AG04449 (cell line): ENCODE measurements around the gene GOLGA1.
A peak's percentile ranks its signal among the peaks of the same experiment; 100 is the strongest.

Experiments used
- CTCF ChIA-PET: fragments of 350-600 bp; formaldehyde crosslinking; extraction: SDS; loops from one replicate; lab custom pipeline; 2021; ENCODE audit warnings: antibody characterized with exemption; lab: Yijun Ruan, JAX
- POLR2A ChIA-PET: fragments of 400-600, 350-600 bp; formaldehyde crosslinking; extraction: SDS; loops from one replicate; lab custom pipeline; 2020; ENCODE audit warnings: antibody characterized with exemption, inconsistent platforms; lab: Yijun Ruan, JAX
- DNase-seq: peaks from one replicate; pipeline ENCODE4 v3.0.0-alpha.2; 2010; ENCODE audit warnings: low read depth, low spot score
- H3K4me3 ChIP-seq: 2 replicates; pipeline ENCODE4 v1.5.1; 2011; ENCODE audit warnings: low read depth, mild to moderate bottlenecking, control low read depth, low read length
- TF ChIP-seq, protein P1 (sequence below): IDR thresholded peaks from one replicate; pipeline ENCODE4 v1.5.1; 2011; ENCODE audit warnings: mild to moderate bottlenecking, moderate library complexity, low read length, control low read depth, inconsistent platforms; ENCODE audit not compliant: insufficient read depth; ENCODE audit errors: missing control alignments

Gene GOLGA1, protein sequence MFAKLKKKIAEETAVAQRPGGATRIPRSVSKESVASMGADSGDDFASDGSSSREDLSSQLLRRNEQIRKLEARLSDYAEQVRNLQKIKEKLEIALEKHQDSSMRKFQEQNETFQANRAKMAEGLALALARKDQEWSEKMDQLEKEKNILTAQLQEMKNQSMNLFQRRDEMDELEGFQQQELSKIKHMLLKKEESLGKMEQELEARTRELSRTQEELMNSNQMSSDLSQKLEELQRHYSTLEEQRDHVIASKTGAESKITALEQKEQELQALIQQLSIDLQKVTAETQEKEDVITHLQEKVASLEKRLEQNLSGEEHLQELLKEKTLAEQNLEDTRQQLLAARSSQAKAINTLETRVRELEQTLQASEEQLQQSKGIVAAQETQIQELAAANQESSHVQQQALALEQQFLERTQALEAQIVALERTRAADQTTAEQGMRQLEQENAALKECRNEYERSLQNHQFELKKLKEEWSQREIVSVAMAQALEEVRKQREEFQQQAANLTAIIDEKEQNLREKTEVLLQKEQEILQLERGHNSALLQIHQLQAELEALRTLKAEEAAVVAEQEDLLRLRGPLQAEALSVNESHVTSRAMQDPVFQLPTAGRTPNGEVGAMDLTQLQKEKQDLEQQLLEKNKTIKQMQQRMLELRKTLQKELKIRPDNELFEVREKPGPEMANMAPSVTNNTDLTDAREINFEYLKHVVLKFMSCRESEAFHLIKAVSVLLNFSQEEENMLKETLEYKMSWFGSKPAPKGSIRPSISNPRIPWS

DNA sequence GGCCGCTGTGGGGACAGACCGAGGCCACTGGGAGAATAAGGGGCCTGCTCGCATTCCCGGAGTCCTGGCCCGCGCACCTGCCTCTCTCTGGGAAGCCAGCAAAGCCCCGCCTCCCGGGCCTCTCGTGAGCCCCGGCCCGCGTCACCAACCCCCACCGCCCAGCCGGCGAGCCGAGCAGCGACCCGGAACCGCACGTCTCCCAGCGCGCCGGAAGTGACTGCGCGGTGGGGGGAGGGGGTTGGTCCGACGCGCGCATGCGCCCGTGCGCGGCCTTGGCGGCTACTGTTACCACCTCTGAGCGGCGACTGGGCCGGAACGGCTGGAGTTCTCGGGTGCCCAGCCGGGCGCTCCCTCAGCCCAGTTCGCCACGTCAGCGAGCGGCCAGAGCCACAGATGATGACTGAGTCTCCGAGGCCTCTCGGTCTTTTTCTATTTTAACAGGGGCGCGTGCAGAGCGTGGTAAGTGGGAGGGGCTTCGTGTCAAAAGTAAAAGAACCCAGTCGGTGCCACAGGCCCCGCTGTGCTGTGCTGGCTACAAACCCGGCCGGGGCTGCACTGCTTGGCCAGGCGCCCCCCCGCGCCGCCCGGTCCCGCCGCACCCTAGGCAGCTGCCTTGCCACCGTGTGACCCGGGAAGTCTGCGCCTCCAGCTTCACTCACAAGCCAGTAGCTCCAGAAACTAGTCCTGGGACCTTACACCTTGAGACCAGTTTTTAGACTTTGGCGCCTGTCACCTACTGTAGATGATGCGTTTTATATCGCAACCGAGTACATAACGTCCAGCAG lies at the start of gene GOLGA1:
Gene GOLGA1, minus strand, starts transcription at position 190 of the 785 bp plus-strand sequence. CDS start 2,372 bp downstream, outside the sequence.
- ChIA-PET POLR2A (interaction anchor here (0.6 to 0.8 kb wide), 2 partner anchors 13 to 185 kb away, joined by 3 to 5 read pairs; no protein-coding TSS in a partner anchor), CTCF (interaction anchor here (1.2 kb wide), 1 partner anchor 203 kb away, joined by 4 read pairs; the partner anchor contains the start of gene SCAI)
- TF ChIP-seq, protein P1, sequence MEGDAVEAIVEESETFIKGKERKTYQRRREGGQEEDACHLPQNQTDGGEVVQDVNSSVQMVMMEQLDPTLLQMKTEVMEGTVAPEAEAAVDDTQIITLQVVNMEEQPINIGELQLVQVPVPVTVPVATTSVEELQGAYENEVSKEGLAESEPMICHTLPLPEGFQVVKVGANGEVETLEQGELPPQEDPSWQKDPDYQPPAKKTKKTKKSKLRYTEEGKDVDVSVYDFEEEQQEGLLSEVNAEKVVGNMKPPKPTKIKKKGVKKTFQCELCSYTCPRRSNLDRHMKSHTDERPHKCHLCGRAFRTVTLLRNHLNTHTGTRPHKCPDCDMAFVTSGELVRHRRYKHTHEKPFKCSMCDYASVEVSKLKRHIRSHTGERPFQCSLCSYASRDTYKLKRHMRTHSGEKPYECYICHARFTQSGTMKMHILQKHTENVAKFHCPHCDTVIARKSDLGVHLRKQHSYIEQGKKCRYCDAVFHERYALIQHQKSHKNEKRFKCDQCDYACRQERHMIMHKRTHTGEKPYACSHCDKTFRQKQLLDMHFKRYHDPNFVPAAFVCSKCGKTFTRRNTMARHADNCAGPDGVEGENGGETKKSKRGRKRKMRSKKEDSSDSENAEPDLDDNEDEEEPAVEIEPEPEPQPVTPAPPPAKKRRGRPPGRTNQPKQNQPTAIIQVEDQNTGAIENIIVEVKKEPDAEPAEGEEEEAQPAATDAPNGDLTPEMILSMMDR = no peak
- no peak for DNase-seq
- peak within 1 kb of the TSS; percentile 77 for H3K4me3 ChIP-seq

DNA sequence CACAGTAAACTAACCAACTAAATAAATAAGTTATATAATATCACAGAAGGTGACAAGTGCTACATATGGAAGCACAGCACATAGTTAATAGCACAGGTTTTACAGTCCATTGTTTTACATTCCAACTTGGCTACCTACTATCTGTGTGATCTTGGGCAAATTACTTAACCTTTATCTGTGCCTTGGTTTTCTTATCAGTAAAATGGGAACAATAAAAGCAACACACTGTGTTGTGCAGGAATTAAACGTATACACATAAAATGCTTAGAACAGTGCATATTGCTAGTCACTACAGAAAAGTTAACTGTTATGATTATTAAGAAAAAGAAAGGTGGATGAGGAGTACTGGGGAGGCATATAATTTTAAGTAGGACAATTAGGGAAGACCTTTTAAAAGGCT lies 42.8 kb upstream of the GOLGA1 start:
- no peak for DNase-seq
- CTCF ChIA-PET = no interaction called here
- H3K4me3 ChIP-seq = no peak overlapping the region
- POLR2A ChIA-PET = no interaction called here
- TF ChIP-seq, protein P1 = no peak

DNA sequence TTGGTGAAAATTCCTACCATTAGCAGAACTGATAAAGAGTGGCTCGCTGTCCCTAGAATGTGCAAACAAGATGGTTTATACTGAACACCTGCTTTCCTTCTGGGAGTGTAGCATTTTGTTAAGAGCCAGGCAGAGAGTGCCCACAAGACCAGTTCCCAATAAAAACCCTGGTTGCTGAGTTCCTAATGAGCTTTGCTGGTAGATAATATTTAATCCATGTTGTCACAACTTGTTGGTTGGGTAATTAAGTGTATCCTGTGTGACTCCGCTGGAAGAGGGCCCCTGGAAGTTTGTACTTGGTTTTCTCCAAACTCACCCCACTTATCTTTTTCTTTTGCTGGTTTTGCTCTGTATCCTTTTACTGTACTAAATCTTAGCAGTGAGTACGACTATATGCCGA lies 39.5 kb upstream of the GOLGA1 start:
- no peak overlapping the region for H3K4me3 ChIP-seq
- TF ChIP-seq, protein P1 = no peak
- POLR2A ChIA-PET = no interaction called here
- no peak for DNase-seq
- CTCF ChIA-PET = no interaction called here

DNA sequence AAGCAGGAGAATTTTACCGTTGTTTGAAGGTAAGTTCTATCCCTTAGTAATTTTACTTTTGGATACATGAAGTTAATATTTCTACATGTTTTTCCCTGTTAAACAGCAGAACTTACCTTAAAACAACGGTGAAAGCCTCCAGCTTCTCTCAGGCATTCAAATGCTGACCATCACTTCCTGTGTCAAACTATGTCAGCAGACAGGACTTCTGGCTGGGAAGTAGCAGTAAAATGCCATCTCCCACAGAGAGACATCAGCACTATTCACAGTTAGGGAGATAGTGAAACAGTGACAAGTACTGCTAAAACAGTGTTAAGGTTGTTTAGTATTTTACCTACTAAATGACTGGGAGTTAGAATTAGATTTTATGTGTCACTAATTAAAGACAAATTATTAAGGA lies 34.2 kb upstream of the GOLGA1 start:
- CTCF ChIA-PET = no interaction called here
- DNase-seq = no peak
- POLR2A ChIA-PET = no interaction called here
- no peak overlapping the region for H3K4me3 ChIP-seq
- TF ChIP-seq, protein P1 = no peak

DNA sequence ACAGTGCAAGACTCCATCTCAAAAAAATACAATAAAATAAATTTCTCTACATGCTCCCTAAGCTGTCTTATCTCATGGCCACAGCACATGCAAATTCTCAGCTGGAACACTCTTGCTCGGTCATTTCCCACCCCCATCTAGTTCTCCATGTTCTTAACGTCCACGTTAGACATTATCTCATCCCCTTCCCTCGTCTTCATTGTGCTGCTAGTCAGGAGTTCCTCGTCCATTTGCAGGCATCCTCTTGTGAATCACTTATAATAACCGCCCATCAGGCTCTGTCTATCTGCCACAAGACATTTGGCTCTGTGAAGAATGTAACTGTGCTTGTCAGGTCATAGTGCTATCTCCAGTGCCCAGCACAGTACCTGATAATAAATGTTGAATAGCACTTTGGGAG lies 32.9 kb upstream of the GOLGA1 start:
- no peak overlapping the region for H3K4me3 ChIP-seq
- ChIA-PET CTCF (no interaction called here), POLR2A (interaction anchor here (0.7 kb wide), 1 partner anchor 231 kb away, joined by 3 read pairs; no protein-coding TSS in a partner anchor)
- no peak for DNase-seq
- TF ChIP-seq, protein P1 = no peak
